Fibroblast of mammary gland (primary cell): ENCODE results near the gene SPATA16.

Experiments used
- DNase-seq: peaks from one replicate; pipeline ENCODE4 v3.0.0-alpha.2; 2010; ENCODE audit warnings: low read depth
- H3K4me3 ChIP-seq: 2 replicates; pipeline ENCODE4 v1.5.1; 2011; ENCODE audit warnings: low read depth, mild to moderate bottlenecking, low read length, moderate library complexity; ENCODE audit not compliant: control insufficient read depth
- TF ChIP-seq, protein P1 (sequence below): conservative IDR thresholded peaks from 2 replicates; pipeline ENCODE4 v1.5.1; 2011; ENCODE audit warnings: low read depth, low read length, inconsistent platforms; ENCODE audit not compliant: control insufficient read depth, insufficient read depth

The SPATA16 gene

GRCh38 chr3:173096994-173097785, 43.8 kb downstream of the SPATA16 start:
- TF ChIP-seq, protein P1, sequence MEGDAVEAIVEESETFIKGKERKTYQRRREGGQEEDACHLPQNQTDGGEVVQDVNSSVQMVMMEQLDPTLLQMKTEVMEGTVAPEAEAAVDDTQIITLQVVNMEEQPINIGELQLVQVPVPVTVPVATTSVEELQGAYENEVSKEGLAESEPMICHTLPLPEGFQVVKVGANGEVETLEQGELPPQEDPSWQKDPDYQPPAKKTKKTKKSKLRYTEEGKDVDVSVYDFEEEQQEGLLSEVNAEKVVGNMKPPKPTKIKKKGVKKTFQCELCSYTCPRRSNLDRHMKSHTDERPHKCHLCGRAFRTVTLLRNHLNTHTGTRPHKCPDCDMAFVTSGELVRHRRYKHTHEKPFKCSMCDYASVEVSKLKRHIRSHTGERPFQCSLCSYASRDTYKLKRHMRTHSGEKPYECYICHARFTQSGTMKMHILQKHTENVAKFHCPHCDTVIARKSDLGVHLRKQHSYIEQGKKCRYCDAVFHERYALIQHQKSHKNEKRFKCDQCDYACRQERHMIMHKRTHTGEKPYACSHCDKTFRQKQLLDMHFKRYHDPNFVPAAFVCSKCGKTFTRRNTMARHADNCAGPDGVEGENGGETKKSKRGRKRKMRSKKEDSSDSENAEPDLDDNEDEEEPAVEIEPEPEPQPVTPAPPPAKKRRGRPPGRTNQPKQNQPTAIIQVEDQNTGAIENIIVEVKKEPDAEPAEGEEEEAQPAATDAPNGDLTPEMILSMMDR, result no peak
- no peak overlapping the region for H3K4me3 ChIP-seq
- no peak for DNase-seq

GRCh38 chr3:173096140-173096539, 44.9 kb downstream of the SPATA16 start:
- TF ChIP-seq, protein P1, result no peak
- DNase-seq, result no peak
- no peak overlapping the region for H3K4me3 ChIP-seq

- no peak overlapping the region for H3K4me3 ChIP-seq
- no peak for DNase-seq
- TF ChIP-seq, protein P1, result no peak
Measured at GRCh38 chr3:173092038-173092437, 49.0 kb downstream of the SPATA16 start.

DNA sequence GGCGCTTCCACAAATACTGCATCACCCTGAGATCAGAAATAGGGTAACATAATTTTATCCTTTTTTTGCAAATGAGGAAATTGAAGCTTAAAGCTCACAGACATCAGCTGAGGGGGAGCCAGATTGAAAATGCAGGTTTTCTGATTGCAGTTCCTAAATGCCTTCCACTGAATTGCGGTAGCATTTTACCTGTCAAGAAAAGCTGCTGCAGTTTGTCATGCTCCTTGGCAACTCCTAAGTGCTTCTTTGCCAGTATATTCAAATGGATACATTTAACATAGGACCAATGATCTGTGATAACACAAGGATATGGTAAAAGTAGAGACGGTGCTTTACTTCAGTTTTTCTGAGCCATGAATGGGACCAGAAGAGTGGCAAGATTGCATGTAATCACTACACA, 50.5 kb downstream of the SPATA16 start:
- no peak overlapping the region for H3K4me3 ChIP-seq
- no peak for DNase-seq

DNA sequence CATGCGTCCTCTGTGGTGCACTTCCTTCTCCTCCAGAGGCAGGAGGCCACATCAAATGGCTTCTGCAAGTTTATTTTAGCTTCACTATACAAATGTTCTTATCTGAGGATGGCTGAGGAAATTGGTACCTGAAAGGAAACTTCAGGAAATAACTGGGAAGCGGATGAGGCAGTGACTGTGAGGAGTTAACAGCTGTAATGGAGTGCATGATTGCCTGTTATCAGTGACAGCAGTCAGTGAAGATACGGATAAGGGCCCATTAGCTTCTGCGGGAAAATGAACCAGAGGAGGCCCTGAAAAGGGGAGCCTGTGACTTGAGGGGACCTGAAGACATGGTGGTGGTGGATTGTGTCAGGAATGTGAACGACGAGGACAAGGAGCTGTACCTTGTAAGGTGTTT, 51.8 kb downstream of the SPATA16 start:
- H3K4me3 ChIP-seq, result no peak overlapping the region
- TF ChIP-seq, protein P1, result no peak
- DNase-seq, result no peak

More for the DNA sequence above, 50.5 kb downstream of the SPATA16 start:
- TF ChIP-seq, protein P1, result no peak

GRCh38 chr3:173078525-173078924, 62.5 kb downstream of the SPATA16 start:
- DNase-seq, result no peak
- no peak overlapping the region for H3K4me3 ChIP-seq
- TF ChIP-seq, protein P1, result no peak
